A204.1 (cell line): ENCODE data around the gene FARP2.
"Not testable (repeated sequence)": the region's sequence is repeated elsewhere in the genome, so short reads cannot be mapped to it uniquely, and the experiment has no call there.

Source experiments
- FAIRE-seq: peaks from 2 replicates; lab custom pipeline; 2012; peaks lifted over from hg19 to GRCh38; lab: Jason Lieb, UNC

FARP2 gene

GRCh38 chr2:241372361-241372992, 16.4 kb downstream of the FARP2 start:
- FAIRE-seq = no peak

DNA sequence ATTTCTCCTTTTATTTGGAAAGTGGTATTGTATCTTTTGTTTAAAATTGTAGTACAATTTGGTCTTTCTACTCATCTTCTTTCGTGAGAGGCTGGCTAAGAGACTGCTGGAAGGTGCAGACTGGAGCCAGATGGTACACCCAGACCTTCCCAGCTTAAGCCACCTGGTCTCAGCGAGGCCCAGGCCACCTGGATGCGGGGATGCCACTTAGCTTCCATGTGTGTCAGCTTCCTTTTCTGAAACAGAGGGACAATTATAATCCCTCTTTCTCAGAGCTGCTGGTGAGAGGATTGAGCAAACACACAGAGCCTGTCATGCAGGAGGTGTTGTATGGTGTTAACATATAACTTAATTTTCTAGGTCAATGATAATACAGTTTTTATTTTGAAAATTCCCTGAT, 17.4 kb downstream of the FARP2 start:
- FAIRE-seq = no peak

DNA sequence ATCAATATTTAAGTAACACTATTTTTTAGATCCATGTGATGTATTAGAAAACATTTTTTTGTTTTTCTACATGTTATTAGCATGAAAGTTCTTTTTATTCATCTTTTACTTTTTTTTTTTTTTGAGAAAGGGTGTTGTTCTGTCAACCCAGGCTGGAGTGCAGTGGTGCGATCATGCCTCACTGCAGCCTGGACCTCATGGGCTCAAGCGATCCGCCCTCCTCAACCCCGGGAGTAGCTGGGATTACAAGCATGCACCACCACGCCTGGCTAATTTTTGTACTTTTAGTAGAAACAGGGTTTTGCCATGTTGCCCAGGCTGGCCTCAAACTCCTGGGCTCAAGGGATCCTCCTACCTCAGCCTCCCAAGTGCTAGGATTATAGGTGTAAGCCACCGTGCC, 17.8 kb downstream of the FARP2 start:
- not testable (repeated sequence) for FAIRE-seq

GRCh38 chr2:241375300-241375699, 19.2 kb downstream of the FARP2 start:
- no peak for FAIRE-seq

- no peak for FAIRE-seq
Measured at GRCh38 chr2:241376808-241377207, 20.7 kb downstream of the FARP2 start.

GRCh38 chr2:241378816-241379215, 22.7 kb downstream of the FARP2 start:
- no peak for FAIRE-seq

DNA sequence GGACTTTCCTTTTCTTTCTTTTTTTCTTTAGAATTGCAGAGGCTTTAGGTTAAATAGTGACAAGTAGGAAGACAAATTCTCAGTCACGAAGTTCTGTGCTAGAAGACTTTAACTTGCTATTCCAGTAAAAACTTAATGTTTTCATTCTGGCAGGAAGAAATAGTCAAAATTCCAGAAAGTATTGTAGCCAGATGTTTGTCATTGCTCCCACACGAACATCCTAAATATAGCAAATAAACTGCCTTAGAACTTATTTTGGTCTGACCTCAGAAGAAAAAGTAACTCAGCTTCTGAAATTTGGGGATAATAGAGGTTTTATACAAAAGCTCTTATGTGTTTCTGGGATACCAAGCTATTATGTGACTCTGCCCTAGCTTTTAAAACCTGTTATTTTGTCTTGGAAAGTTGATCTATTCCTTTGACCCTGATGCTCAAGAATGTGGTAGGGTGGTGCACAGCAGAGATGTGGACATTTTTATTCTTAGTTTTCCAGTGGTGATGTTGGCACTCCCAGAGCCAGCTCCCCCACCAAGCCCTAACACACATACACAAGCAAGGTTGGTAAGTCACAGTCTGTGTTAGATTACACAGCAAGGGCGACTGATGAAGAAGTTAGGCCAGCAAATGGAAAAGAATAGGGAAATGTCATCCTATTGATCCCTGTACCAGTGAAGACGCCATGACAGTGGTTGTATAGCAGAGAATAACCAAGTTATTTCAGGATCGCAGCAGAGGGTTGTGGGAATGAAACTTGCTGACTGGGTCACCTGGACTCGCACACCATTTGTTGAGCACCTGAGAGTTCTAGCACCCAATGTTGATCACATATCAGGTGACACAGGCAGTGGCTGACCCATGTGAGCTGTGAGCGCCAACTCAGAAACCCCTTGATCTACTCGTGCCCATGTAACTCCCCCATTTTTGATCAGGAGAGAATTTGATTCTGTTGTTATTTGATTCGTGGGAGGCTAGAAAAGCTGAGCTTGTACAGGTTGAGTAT, 23.7 kb downstream of the FARP2 start:
- no peak for FAIRE-seq

- no peak for FAIRE-seq
Measured at GRCh38 chr2:241381872-241382271, 25.8 kb downstream of the FARP2 start.

GRCh38 chr2:241385450-241385849, 29.4 kb downstream of the FARP2 start:
- not testable (repeated sequence) for FAIRE-seq

- no peak for FAIRE-seq
Measured at GRCh38 chr2:241386519-241386918, 30.4 kb downstream of the FARP2 start.

GRCh38 chr2:241389697-241390096, 33.6 kb downstream of the FARP2 start:
- FAIRE-seq = no peak

DNA sequence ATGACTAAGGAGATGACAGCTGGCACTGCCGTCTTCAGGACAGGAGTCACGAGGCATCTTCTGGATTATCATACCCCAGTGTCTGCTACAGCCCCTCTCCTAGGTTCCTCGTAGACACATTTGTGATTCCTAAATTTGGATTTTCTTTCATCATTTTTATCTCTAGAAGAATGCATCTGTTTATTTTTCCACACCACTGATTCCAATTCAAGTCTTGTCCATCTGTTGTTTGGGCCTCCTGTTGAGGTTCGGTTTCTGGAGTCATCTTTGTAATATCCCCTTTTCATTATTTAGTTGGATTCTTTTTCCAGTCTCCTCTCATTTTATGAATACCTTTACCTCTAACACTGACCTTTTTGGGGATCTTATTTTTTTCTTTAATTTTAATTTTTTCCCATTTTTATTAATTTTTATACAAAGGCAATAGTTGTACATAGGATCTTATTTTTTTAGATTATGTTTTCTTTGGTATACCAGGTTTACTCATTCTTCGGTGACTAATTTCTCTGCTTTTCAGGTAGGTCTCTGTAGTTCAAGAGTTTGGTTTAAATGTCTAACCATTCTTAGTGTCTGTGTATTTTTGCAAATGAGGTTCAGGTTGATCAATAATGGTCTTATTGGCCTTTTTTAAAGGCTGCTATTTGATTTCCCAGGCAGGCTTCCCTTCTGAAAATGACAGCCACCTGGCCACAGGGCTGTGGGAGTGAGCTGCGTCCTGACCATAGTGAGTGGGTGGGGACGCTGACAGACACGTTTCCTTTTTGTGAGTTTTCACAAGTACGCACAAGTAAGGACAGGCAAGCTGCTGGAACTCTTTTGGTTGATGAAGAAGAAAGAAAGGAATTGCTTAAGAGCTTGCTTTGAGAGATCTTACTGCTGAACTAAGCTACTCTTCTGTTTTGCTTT, 34.5 kb downstream of the FARP2 start:
- FAIRE-seq = no peak

GRCh38 chr2:241391892-241392665, 36.0 kb downstream of the FARP2 start:
- no peak for FAIRE-seq

DNA sequence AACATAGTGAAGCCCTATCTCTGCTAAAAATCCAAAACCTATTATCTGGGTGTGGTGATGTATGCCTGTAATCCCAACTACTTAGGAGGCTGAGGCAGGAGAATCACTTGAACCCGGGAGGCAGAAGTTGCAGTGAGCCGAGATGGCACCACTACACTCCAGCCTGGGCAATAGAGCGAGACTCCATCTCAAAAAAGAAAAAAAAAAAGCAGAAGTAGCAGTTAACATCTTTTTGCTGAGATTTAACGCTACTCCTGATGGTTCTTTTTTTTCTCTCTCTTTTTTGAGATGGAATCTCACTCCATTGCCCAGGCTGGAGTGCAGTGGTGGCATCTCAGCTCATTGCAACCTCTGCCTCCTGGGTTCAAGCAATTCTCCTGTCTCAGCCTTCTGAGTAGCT, 36.7 kb downstream of the FARP2 start:
- not testable (repeated sequence) for FAIRE-seq

DNA sequence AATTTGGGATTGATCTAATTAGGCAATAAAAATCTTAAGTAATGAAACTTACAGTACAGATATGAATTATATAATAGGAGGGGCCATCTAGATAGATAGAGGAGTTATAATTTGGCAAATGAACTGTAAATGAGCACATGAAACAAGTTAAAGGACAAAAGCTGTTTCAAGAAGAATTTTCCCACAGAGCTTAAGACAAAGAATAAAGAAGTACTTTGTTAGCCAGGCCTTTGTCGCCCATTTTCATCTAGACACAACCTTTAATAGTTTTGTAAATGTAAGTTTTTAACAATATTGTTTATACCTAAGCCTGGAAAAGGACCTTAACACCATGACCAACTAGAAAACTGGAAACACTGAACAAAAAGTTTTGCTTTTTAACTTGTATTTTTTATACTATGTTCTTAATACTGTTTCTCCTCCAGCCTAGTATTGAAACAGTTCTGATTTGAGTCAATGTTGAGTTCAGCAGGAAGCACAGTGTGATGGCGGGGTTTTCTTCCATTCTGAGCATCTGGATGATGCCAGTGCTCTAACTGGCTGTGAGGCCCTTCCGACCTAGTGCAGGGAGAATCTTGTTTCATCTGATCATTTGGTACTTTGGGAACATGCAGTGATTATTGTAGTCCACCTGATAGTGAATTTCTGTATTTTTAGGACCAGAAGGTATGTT, 37.6 kb downstream of the FARP2 start:
- no peak for FAIRE-seq

GRCh38 chr2:241396809-241397208, 40.7 kb downstream of the FARP2 start:
- not testable (repeated sequence) for FAIRE-seq

GRCh38 chr2:241399941-241400922, 44.1 kb downstream of the FARP2 start:
- no peak for FAIRE-seq

- FAIRE-seq = no peak
Measured at GRCh38 chr2:241408849-241409248, 52.8 kb downstream of the FARP2 start.

- no peak for FAIRE-seq
Measured at GRCh38 chr2:241410739-241411176, 54.7 kb downstream of the FARP2 start.

- no peak for FAIRE-seq
Measured at GRCh38 chr2:241412144-241412543, 56.1 kb downstream of the FARP2 start.
